Spleen (tissue), 11 donors: ENCODE measurements around the gene TGFBRAP1. TPM values are rescaled to one million over a fixed set of nuclear protein-coding genes. Genes with fewer than 3 reads are reported as not detected.
A peak's percentile ranks its signal among the peaks of the same experiment; 100 is the strongest.

Source experiments
- DNase-seq: peaks from one replicate; pipeline ENCODE4 v3.0.0-alpha.2; 2020
- H3K27ac ChIP-seq, 8 donors: fragments of 200-600 bp; sonication (generic) in 7 of 8; 1 replicate in 4 of 8; 2 replicates in 4 of 8; pipeline versions ENCODE4 v1.5.0 to v1.8.0; 2016 to 2021; ENCODE audit warnings: inconsistent platforms in 4 of 8, mild to moderate bottlenecking in 4 of 8, moderate library complexity in 1 of 8
- H3K27me3 ChIP-seq, 7 donors: fragments of 200-600 bp; sonication (generic) in 6 of 7; replicated peaks in 1 of 7; 1 replicate in 4 of 7; 2 replicates in 3 of 7; pipeline versions ENCODE4 v1.5.0 to v1.8.0; 2016 to 2021; ENCODE audit warnings: inconsistent platforms in 3 of 7, mild to moderate bottlenecking in 1 of 7
- H3K36me3 ChIP-seq, 6 donors: fragments of 200-600 bp; sonication (generic) in 5 of 6; 1 replicate in 4 of 6; 2 replicates in 2 of 6; pipeline versions ENCODE4 v1.5.0 to v1.8.0; 2016 to 2021; ENCODE audit warnings: inconsistent platforms in 2 of 6
- H3K4me1 ChIP-seq, 6 donors: fragments of 200-600 bp; sonication (generic) in 5 of 6; 1 replicate in 3 of 6; 2 replicates in 3 of 6; pipeline versions ENCODE4 v1.5.0 to v1.8.0; 2016 to 2021; ENCODE audit warnings: inconsistent platforms in 3 of 6
- H3K4me3 ChIP-seq, 8 donors: fragments of 200-600 bp; sonication (generic) in 7 of 8; 1 replicate in 4 of 8; 2 replicates in 4 of 8; pipeline versions ENCODE4 v1.5.0 to v1.8.0; 2016 to 2021; ENCODE audit warnings: inconsistent platforms in 4 of 8, mild to moderate bottlenecking in 4 of 8, moderate library complexity in 2 of 8
- H3K9me3 ChIP-seq, 8 donors: fragments of 200-600 bp; sonication (generic) in 7 of 8; 1 replicate in 4 of 8; 2 replicates in 4 of 8; pipeline versions ENCODE4 v1.5.0 to v1.8.0; 2016 to 2021; ENCODE audit warnings: inconsistent platforms in 4 of 8
- POLR2A ChIP-seq, 3 donors: fragments of 450-650 bp; IDR thresholded peaks; one replicate each; pipeline ENCODE4 v1.5.1; 2017; ENCODE audit warnings: antibody characterized with exemption in 3 of 3, mild to moderate bottlenecking in 1 of 3
- POLR2AphosphoS5 ChIP-seq, 3 donors: sonication (generic); formaldehyde crosslinking; IDR thresholded peaks; one replicate each; pipeline ENCODE4 v1.5.1; 2017; ENCODE audit warnings: antibody characterized with exemption in 3 of 3
- WGBS, 5 donors: extraction: QIAGEN DNeasy Blood & Tissue Kit in 3 of 5; methylation state at CpG; one replicate each; pipeline versions ENCODE4 v1.1.5 to v1.1.7; 2013 to 2018; 5-methylcytosine and 5-hydroxymethylcytosine counted together
- intact Hi-C: fragments of 100-400 bp; cut with DNase I; formaldehyde crosslinking; loops from one replicate; pipeline ENCODE4 v1.15.0; 2023; ENCODE audit warnings: low total_unique reads
- polyA plus RNA-seq, 3 donors: library from polyadenylated mRNA; stranded (reverse); fragments of 200-250 nt; gene quantifications; one replicate each; pipeline ENCODE4 v1.2.1, GENCODE V29; 2013
- total RNA-seq, 7 donors: library from RNA; depleted of rRNA in 3 of 7; stranded (reverse); fragments of >200 nt in 3 of 7; fragmentation: NEBNext Ultra II Directional in 4 of 7; extraction: Animal tissue kit (Norgen Biotek cat#: 25700) in 4 of 7; gene quantifications; one replicate each; pipeline versions ENCODE4 v1.1.0 to v1.2.1, GENCODE V29; 2016 to 2021
- TF ChIP-seq, protein P1 (sequence below), 11 experiments: fragments of 200-600 bp in 7 of 11; fragments of 450-650 bp in 4 of 11; sonication (generic) in 4 of 11; IDR thresholded peaks in 8 of 11; conservative IDR thresholded peaks in 3 of 11; 1 replicate in 7 of 11; 2 replicates in 4 of 11; pipeline versions ENCODE4 v1.4.0 to v1.8.0; 2016 to 2021; ENCODE audit warnings: antibody characterized with exemption in 11 of 11, inconsistent platforms in 4 of 11, mild to moderate bottlenecking in 1 of 11
- donor health status: healthy with polysubstance abuse.
- donor health status: DM: no; HTN: no; CAD: no; lungs with moderate emphysema.
- donor health status: DM: no; HTN: no; CAD: no.
- donor health status: Bipolar disorder and iron deficiency.
- donor health status: healthy.
- donor health status: DM: no; HTN: no; CAD: no.
- donor health status: DM: yes; HTN: yes; CAD: no.

Gene TGFBRAP1
- total and polyA plus RNA-seq, 10 donors, result 4.6 to 32.7 (median 21.8) TPM

DNA sequence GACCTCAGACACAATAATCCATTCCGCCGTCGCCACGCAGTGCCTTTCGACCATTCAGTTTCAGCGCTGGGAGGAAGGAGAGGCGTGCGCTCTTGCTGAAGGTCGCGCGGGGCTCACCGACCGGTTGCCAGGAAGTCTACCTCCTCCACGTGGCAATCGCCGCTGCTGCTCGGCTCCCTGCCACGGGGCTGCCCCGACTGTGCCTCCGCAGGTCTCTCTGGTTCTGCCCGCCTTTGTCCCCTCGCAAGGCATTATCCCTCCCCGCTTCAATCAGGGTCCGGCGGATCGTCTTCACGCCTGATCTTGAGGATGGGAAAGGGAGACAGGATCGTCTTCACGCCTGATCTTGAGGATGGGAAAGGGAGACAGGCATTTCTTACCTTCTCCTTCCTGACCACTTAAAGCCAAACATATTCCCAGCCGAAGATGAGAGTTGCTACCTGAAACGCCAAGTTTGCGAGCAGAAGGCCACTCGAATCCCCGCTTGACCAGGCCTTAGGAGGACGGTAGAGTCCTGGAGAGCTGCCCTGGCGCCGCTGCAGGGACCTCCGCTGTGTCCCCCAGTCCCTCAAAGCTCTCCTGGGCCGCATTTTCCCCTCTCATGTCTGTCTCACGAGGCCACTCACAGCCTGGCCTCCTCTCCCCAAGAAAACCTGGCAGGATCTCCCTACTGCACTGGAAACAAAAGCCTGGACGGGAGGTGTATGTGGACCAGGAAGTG, 92.3 kb downstream of the TGFBRAP1 start:
- Histone ChIP-seq H3K4me3 (no peak overlapping the region), H3K27me3 (peaks cover 0 to 12% (median 0%) of the 10 kb centered on the region in 7 donors), H3K27ac (peak overlapping the region in 4 of 8 donors; percentile 8 to 56 (median 38)), H3K36me3 (no peaks in the 10 kb centered on the region), H3K4me1 (peaks cover 0 to 40% (median 16%) of the 10 kb centered on the region in 6 donors), H3K9me3 (no peaks in the 10 kb centered on the region)
- intact Hi-C loops, result loop anchor here (5.0 kb wide), 1 partner anchor 120 kb away; no protein-coding TSS in a partner anchor
- 51 to 83% (median 66%) methylated on average over 38 to 41 of the region's 41 CpGs for WGBS, 5 donors
- TF ChIP-seq POLR2AphosphoS5 (IDR thresholded peaks at IDR 0.05) (peak in 1 of 3 donors; percentile 48), POLR2A (IDR thresholded peaks at IDR 0.05) (no peak)
- TF ChIP-seq, protein P1, sequence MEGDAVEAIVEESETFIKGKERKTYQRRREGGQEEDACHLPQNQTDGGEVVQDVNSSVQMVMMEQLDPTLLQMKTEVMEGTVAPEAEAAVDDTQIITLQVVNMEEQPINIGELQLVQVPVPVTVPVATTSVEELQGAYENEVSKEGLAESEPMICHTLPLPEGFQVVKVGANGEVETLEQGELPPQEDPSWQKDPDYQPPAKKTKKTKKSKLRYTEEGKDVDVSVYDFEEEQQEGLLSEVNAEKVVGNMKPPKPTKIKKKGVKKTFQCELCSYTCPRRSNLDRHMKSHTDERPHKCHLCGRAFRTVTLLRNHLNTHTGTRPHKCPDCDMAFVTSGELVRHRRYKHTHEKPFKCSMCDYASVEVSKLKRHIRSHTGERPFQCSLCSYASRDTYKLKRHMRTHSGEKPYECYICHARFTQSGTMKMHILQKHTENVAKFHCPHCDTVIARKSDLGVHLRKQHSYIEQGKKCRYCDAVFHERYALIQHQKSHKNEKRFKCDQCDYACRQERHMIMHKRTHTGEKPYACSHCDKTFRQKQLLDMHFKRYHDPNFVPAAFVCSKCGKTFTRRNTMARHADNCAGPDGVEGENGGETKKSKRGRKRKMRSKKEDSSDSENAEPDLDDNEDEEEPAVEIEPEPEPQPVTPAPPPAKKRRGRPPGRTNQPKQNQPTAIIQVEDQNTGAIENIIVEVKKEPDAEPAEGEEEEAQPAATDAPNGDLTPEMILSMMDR (IDR thresholded peaks at IDR 0.05 in 8 of 11, conservative IDR thresholded peaks at IDR 0.05 in 3 of 11), result no peak
- DNase-seq, result no peak

DNA sequence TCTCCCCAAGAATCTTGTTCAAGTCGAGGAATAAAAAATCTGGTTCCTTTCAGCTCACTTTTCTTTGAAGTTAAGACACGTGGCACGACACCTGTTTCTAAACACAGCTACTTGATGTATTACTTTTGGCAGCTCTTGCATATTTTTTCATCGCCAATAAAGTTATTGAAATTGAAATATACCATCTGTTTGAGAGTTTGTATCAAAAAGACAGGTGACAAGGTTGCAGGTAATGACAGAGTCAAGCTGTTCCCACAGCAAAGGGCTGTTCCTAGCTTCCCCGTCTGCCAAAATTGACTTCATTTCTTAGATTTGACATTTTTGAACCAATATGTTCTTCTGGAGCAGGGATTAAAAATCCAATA, 93.5 kb downstream of the TGFBRAP1 start:
- 45 to 61% (median 52%) methylated on average over 5 of the region's 5 CpGs for WGBS, 5 donors
- peaks cover 0 to 40% (median 16%) of the 10 kb centered on the region in 6 donors for H3K4me1 ChIP-seq
- DNase-seq, result no peak
- no peaks in the 10 kb centered on the region for H3K9me3 ChIP-seq
- H3K27me3 ChIP-seq, result peaks cover 0 to 12% (median 0%) of the 10 kb centered on the region in 7 donors
- H3K27ac ChIP-seq, result peak overlapping the region in 1 of 8 donors; percentile 18
- no peak overlapping the region for H3K4me3 ChIP-seq
- intact Hi-C loops, result loop anchor here (5.0 kb wide), 1 partner anchor 119 kb away; no protein-coding TSS in a partner anchor
- no peak for TF ChIP-seq POLR2AphosphoS5 (IDR thresholded peaks at IDR 0.05)
- no peak for TF ChIP-seq POLR2A (IDR thresholded peaks at IDR 0.05)
- TF ChIP-seq, protein P1 (IDR thresholded peaks at IDR 0.05 in 8 of 11, conservative IDR thresholded peaks at IDR 0.05 in 3 of 11), result no peak
- no peaks in the 10 kb centered on the region for H3K36me3 ChIP-seq

DNA sequence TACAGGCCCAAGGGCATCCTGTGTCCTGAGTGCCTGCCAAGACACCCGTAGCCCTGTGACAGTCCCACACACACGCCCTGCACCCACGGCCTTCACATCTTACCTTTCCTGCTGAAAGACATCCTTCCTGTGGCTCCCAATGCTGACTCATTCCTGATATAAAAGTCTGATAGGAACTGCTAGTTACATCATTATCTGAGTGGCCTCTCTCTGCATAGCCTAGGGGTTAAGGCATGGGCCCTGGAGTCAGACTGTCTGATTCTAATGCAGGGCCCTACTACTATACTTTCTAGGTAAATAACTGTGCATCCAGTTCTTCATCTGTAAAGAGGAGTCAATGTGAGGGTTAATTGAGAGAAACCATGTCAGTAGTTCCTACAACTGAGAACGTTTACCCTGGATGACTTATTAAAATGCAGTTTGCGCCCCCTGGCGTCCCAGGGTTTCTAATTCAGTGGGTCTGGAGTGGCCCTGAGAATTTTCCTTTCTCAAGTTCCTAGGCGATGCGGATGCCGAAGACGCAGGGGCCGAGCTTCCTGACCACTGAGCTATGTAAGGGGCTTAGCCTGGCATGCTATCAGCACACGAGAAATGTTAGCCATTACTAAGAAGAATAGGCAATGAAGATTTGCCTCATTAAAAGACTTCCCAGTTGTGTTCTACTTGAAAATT, 94.0 kb downstream of the TGFBRAP1 start:
- TF ChIP-seq, protein P1 (IDR thresholded peaks at IDR 0.05 in 8 of 11, conservative IDR thresholded peaks at IDR 0.05 in 3 of 11), result peak in 10 of 11 experiments; percentile 17 to 78 (median 70)
- no peak for TF ChIP-seq POLR2A (IDR thresholded peaks at IDR 0.05)
- peak in 2 of 3 donors; percentile 40 to 64 for TF ChIP-seq POLR2AphosphoS5 (IDR thresholded peaks at IDR 0.05)
- Histone ChIP-seq H3K4me3 (no peak overlapping the region), H3K9me3 (no peaks in the 10 kb centered on the region), H3K4me1 (peaks cover 0 to 40% (median 16%) of the 10 kb centered on the region in 6 donors), H3K36me3 (no peaks in the 10 kb centered on the region), H3K27me3 (peaks cover 0 to 12% (median 0%) of the 10 kb centered on the region in 7 donors), H3K27ac (peak overlapping the region in 1 of 8 donors; percentile 18)
- DNase-seq, result peak; percentile 83
- intact Hi-C loops, result loop anchor here (5.0 kb wide), 1 partner anchor 118 kb away; no protein-coding TSS in a partner anchor
- WGBS, 5 donors, result 4 to 17% (median 7%) methylated on average over 10 to 12 of the region's 12 CpGs

DNA sequence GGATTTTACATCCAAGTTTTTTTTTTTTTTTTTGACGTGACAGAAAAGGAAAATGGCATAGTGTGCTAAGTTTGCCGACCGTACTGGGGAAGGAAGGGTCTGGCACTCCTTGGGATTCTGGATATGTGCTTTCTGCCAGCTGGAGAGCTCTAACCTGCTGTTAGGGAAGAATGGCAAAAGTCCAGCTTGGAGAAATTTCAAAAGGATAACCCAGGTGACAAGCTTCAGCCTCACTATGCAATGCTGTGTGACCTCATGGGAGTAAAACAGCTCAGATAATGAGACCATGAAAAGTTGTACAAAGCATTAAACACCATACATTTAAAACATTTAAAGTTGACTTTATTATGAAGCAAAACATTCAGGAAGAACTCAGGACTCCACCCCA, 98.3 kb downstream of the TGFBRAP1 start:
- DNase-seq, result no peak

More for the DNA sequence above, 98.3 kb downstream of the TGFBRAP1 start:
- intact Hi-C loops, result no loop called here
- TF ChIP-seq POLR2A (IDR thresholded peaks at IDR 0.05), result no peak
- TF ChIP-seq, protein P1 (IDR thresholded peaks at IDR 0.05 in 8 of 11, conservative IDR thresholded peaks at IDR 0.05 in 3 of 11), result no peak
- no peak for TF ChIP-seq POLR2AphosphoS5 (IDR thresholded peaks at IDR 0.05)
- Histone ChIP-seq H3K4me1 (peaks cover 0 to 15% (median 8%) of the 10 kb centered on the region in 6 donors), H3K27ac (no peak overlapping the region), H3K36me3 (no peaks in the 10 kb centered on the region), H3K9me3 (no peaks in the 10 kb centered on the region), H3K4me3 (no peak overlapping the region), H3K27me3 (no peaks in the 10 kb centered on the region)
- 85 to 96% (median 87%) methylated on average over 3 of the region's 3 CpGs for WGBS, 5 donors
